ENCODE measurements around the gene HYAL2.
A peak's percentile ranks its signal among the peaks of the same experiment; 100 is the strongest.
"Not testable (repeated sequence)": the region's sequence is repeated elsewhere in the genome, so short reads cannot be mapped to it uniquely, and the experiment has no call there.

Gene HYAL2

GRCh38 chr3:50288387-50289007, 34.0 kb downstream of the HYAL2 start:
- no peak for DNase-seq

DNA sequence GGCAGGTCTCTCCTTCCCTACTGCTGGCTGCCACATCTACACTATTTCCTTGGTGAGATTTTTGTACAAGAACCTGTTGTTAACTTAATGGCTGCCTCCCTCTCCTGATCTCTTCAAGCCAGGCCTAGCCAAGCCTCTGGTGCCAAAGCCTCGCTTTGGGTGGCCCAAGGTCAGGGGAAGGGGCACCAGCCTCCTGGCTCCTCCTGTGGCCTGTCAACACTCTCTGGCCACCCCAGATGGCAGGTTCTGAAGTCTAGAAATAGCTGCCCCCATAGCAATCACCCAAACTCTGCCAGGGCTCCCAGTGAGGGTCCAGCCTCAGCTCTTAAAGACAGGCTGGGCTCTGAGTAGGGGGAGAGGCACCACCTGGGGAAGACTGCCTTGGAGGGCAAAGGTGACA, 35.3 kb downstream of the HYAL2 start:
- no peak for DNase-seq

DNA sequence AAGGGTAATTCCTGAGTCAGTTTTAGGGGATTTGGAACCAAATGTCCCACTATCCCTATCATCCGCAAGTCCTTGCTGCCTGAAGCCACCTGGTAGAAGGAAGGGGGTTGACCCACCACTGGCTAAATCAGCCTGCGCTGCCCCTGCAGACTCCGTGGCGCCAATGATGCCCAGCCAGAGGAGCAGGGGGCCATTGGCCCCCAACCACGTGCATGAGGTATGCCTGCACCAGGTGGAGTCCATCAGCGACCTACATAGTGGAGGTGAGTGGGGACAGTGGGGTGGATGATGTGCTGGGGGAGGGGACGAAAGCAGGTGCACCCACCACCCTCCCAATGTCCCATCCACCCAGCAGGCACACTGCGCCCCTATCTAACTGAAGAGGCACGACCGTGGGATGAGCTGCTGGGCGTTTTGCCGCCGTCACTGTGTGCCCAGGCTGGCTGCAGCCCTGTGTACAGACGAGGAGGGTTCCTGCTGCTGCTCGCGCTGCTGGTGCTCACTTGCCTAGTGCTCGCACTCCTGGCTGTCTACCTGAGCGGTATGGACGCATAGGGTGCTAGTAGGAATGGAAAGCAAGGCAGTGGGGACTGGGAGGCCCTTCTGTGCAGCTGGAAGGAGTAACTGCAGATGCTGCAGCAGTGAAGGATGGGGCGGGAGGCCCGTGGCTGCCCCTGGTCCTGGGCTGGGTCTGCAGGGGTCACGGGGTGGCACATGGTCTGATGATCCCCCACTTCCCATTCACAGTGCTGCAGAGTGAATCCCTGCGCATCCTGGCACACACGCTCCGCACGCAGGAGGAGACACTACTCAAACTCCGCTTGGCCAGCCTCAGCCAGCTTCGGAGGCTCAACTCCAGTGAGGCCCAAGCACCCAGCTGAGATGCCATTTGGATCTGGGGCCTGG, 36.0 kb downstream of the HYAL2 start:
- no peak for DNase-seq

GRCh38 chr3:50284121-50284520, 38.4 kb downstream of the HYAL2 start:
- DNase-seq = not testable (repeated sequence)

GRCh38 chr3:50279255-50280016, 43.1 kb downstream of the HYAL2 start:
- no peak for DNase-seq

- DNase-seq = no peak
These were observed 43.7 kb downstream of the HYAL2 start, which contains the start of gene LSMEM2 for GRCh38 chr3:50278880-50279224. Gene LSMEM2, plus strand, starts transcription at chr3:50279087. Its CDS starts 27 bp downstream, at chr3:50279114.

DNA sequence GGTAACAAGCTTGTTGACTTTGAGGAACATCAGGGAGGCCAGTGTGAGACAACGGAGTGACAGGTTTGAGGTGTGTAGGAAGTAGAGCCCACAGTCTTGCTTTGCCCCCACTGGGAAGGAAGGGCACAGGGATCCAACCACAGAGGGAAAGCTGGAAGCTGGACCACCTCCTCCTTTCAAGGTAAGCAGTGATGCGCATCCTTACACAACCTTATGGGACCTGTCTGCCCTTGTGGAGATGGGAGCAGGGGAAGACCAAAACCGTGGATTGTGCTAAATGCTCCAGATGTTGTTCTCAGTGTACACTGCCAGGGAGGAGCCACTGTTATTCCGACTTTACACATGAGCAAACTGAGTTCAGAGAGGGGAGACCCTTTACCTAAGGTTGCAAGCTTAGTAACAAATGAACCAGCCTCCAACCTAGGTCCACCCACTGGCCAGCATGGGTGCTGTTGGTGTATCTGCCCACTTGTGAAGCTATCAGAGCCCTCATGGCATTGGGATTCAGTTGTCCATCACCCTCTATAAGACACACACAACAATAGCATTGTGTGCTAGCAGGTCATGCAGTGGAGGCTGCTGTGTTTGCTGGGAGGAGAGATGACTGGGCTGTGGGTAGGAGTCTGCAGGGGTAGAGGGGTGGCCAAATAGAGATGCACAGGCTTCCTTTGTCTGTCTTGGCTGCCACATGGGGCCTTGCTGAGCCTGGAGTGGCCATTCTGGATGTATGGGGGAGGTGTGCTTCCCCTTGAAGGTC, 44.2 kb downstream of the HYAL2 start:
- DNase-seq = no peak

DNA sequence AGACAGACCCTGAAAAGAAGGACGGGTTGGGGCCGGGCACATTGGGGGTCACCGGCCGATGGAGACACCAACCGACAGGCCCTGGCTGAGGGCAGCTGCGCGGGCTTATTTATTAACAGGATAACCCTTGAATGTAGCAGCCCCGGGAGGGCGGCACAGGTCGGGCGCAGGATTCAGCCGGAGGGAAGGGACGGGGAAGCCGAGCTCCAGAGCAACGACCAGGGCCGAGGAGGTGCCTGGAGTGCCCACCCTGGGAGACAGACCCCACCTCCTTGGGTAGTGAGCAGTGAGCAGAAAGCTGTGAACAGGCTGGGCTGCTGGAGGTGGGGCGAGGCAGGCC, 45.8 kb downstream of the HYAL2 start:
- DNase-seq = no peak

- DNase-seq = no peak
These were observed 46.4 kb downstream of the HYAL2 start for GRCh38 chr3:50275996-50276761.

DNA sequence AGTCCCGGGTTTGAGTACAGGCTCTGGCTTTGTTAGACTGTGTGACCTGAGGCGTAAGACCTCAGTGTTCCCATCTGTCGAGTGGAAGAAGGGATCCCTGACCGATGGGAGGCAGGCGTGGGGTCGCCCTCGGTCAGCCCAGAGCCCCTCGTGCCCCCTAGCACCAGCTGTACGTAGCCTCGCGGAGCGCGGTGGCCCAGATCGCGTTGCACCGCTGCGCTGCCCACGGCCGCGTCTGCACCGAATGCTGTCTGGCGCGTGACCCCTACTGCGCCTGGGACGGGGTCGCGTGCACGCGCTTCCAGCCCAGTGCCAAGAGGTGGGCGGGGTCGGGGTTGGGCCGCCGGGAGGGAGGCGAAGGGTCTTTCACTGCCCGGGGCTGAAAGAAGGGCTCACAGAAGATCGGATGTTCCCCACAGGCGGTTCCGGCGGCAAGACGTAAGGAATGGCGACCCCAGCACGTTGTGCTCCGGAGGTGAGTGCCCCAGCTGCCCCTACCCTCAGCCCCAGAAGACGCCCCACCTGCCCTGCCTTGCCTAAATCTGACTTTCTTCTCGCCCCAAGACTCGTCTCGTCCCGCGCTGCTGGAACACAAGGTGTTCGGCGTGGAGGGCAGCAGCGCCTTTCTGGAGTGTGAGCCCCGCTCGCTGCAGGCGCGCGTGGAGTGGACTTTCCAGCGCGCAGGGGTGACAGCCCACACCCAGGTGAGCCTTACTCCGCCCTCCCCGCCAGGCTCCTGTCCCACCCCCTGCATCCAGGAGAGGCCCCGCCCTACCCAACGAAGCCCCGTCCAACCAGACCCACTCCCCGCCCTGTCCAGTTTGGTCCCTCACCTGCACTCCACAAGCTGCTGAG, 47.2 kb downstream of the HYAL2 start:
- no peak for DNase-seq

- peak; percentile 77 for DNase-seq
These were observed 48.0 kb downstream of the HYAL2 start for GRCh38 chr3:50274371-50275104.

DNA sequence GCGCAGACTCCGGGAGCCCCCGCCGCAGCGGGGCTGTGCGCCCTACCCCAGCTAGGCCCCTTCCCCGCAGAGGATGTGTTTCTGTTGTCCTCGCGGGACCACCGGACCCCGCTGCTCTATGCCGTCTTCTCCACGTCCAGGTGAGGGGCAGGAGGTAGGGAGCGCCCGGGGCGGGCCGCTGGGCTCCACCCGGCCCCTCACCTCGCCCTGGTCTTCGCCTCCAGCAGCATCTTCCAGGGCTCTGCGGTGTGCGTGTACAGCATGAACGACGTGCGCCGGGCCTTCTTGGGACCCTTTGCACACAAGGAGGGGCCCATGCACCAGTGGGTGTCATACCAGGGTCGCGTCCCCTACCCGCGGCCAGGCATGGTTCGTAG, 48.9 kb downstream of the HYAL2 start:
- no peak for DNase-seq

- DNase-seq = peak; percentile 91
These were observed 49.4 kb downstream of the HYAL2 start for GRCh38 chr3:50272911-50273688.

DNA sequence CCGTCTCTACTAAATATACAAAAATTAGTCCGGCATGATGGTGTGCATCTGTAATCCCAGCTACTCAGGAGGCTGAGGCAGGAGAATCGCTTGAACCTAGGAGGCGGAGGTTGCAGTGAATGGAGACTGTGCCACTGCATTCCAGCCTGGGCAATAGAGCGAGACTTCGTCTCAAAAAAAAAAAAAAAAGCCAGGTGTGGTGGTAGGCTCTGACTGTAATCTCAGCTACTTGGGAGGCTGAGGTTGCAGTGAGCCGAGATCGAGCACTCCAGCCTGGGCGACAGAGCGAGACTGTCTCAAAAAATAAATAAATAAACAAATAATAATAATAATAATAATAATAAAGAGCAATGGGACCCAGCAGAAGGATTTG, 50.0 kb downstream of the HYAL2 start:
- not testable (repeated sequence) for DNase-seq

DNA sequence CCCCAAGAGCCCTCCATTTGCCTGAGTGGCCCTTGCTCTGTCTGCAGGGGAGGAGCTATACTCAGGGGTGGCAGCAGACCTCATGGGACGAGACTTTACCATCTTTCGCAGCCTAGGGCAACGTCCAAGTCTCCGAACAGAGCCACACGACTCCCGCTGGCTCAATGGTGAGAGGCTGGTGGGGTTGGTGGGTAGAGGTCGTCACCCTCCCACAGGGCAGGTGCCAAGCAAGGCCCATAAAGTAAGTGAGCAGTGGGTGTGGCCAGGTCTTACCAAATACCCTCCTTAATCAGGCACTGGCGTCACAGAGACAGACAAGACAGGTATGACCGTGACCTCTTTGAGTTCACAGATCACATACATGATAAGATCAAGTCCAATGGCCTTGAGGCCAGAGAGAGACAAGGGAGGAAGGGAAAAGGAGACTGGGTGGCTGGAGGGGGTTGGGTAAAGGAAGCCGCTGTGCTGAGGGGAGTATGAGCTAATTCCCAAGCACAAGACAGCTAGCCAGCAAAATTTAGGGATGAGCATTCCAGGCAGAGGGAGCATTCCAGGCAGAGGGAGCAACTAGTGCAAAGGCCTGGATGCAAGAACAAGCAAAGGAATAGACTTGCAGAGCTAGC, 51.1 kb downstream of the HYAL2 start:
- no peak for DNase-seq

- DNase-seq = no peak
These were observed 51.9 kb downstream of the HYAL2 start for GRCh38 chr3:50270422-50271224.

DNA sequence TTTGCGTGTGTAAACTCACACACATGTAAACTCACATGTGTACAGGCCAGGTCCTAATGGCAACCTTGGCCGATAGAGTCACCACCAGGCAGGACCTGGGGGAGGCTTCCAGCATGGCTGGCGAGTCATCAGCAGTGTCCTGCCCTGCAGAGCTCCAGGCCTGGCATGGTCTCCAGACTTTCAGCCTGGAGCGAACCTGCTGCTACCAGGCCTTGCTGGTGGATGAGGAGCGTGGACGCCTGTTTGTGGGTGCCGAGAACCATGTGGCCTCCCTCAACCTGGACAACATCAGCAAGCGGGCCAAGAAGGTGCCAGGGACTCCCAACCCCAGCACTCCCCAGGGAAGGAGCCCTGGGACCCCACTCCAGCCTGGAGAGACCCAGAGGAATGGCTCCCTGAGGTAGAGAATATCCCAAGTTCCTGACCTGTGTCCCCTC, 52.5 kb downstream of the HYAL2 start:
- DNase-seq = no peak

- DNase-seq = no peak
These were observed 53.1 kb downstream of the HYAL2 start for GRCh38 chr3:50269460-50269859.
